Body of pancreas (tissue), 4 donors: Measurements from ENCODE around the gene ZSCAN1.

Source experiments
- POLR2A ChIP-seq, 3 donors: fragments of 450-650 bp; IDR thresholded peaks; one replicate each; pipeline ENCODE4 v1.6.1; 2016; ENCODE audit warnings: antibody characterized with exemption in 3 of 3, mild to moderate bottlenecking in 2 of 3
- TF ChIP-seq, protein P1 (sequence below), 7 experiments: fragments of 450-650 bp in 4 of 7; fragments of 200-600 bp in 3 of 7; sonication (generic) in 3 of 7; IDR thresholded peaks; one replicate each; pipeline ENCODE4 v1.5.1; 2016 to 2019; ENCODE audit warnings: antibody characterized with exemption in 7 of 7

DNA sequence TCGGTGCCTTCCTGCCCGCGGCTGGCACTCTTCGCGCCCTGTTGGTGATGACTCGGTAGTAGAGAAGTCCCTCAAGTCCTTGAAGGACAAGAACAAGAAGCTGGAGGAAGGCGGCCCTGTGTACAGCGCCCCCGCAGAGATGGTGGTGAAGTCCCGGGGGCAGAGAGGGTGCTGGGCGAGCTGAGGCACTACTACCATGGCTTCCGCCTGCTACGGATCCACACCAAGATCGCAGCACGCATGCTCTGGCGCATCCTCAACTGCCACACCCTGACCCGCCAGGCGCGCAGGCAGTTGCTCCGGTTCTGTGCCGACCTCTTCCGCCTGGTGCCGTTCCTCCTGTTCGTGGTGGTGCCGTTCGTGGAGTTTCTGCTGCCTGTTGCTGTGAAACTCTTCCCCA is 11.1 kb downstream of the ZSCAN1 start:
- TF ChIP-seq, protein P1, sequence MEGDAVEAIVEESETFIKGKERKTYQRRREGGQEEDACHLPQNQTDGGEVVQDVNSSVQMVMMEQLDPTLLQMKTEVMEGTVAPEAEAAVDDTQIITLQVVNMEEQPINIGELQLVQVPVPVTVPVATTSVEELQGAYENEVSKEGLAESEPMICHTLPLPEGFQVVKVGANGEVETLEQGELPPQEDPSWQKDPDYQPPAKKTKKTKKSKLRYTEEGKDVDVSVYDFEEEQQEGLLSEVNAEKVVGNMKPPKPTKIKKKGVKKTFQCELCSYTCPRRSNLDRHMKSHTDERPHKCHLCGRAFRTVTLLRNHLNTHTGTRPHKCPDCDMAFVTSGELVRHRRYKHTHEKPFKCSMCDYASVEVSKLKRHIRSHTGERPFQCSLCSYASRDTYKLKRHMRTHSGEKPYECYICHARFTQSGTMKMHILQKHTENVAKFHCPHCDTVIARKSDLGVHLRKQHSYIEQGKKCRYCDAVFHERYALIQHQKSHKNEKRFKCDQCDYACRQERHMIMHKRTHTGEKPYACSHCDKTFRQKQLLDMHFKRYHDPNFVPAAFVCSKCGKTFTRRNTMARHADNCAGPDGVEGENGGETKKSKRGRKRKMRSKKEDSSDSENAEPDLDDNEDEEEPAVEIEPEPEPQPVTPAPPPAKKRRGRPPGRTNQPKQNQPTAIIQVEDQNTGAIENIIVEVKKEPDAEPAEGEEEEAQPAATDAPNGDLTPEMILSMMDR (IDR thresholded peaks at IDR 0.05), result no peak
- TF ChIP-seq POLR2A (IDR thresholded peaks at IDR 0.05), result no peak
